Measurements from ENCODE around the gene TLX2. TPM values are rescaled to one million over a fixed set of nuclear protein-coding genes. Genes with fewer than 3 reads are reported as not detected.

TLX2 gene
- total RNA-seq, 2 experiments from 2014 or later, result 0.16 TPM; not detected in 1

- H3K4me1 Mint-ChIP-seq (ENCODE audit: low read depth), result peaks cover 31% of the 10 kb centered on the region
- no peak for DNase-seq
- no peaks in the 10 kb centered on the region for H3K27me3 Mint-ChIP-seq
- ChIA-PET POLR2A (interaction anchor here (0.9 to 4.1 kb wide), 8 partner anchors 12 to 75 kb away, joined by 3 to 38 read pairs (median 4); partner anchors contain the start of genes CCDC142, DOK1, LOXL3 and TTC31), CTCF (interaction anchor here (0.7 to 6.4 kb wide), 25 partner anchors 10 to 197 kb away, joined by 3 to 54 read pairs (median 4); partner anchors contain the start of genes CCDC142, INO80B, LBX2 and MRPL53)
- peak overlapping the region; percentile 26 for H3K4me3 Mint-ChIP-seq
- no peak for TF ChIP-seq CTCF (IDR thresholded peaks at IDR 0.05)
- no peak for ATAC-seq
- peaks cover 46% of the 10 kb centered on the region for H3K36me3 Mint-ChIP-seq (ENCODE audit: low read depth)
- H3K27ac Mint-ChIP-seq, result peak overlapping the region; percentile 67
- intact Hi-C loops (cut with micrococcal nuclease), result loop anchor here (5.0 kb wide), 2 partner anchors 50 to 55 kb away; partner anchors contain the start of genes CCDC142 and TTC31
- no peaks in the 10 kb centered on the region for H3K9me3 Mint-ChIP-seq
Observed at GRCh38 chr2:74532222-74532621, 18.0 kb downstream of the TLX2 start.

- no peak for DNase-seq
- intact Hi-C loops (cut with micrococcal nuclease), result loop anchor here (5.0 kb wide), 2 partner anchors 51 to 54 kb away; partner anchors contain the start of genes CCDC142 and TTC31
Observed at GRCh38 chr2:74533464-74533863, 19.2 kb downstream of the TLX2 start.

GRCh38 chr2:74534411-74534810 is 20.2 kb downstream of the TLX2 start:
- peaks cover 19% of the 10 kb centered on the region for H3K4me1 Mint-ChIP-seq (ENCODE audit: low read depth)
- H3K27ac Mint-ChIP-seq, result no peak overlapping the region
- POLR2A ChIA-PET, result interaction anchor here (1.1 kb wide), 1 partner anchor 33 kb away, joined by 3 read pairs; no protein-coding TSS in a partner anchor
- intact Hi-C loops (cut with micrococcal nuclease), result loop anchor here (5.0 kb wide), 2 partner anchors 52 to 53 kb away; partner anchors contain the start of genes CCDC142 and TTC31
- no peaks in the 10 kb centered on the region for H3K9me3 Mint-ChIP-seq
- H3K27me3 Mint-ChIP-seq, result peaks cover 4% of the 10 kb centered on the region
- CTCF ChIA-PET, result interaction anchor here (6.4 kb wide), 1 partner anchor 55 kb away, joined by 54 read pairs; no protein-coding TSS in a partner anchor
- H3K4me3 Mint-ChIP-seq, result no peak overlapping the region
- no peak for TF ChIP-seq CTCF (IDR thresholded peaks at IDR 0.05)
- no peak for ATAC-seq
- DNase-seq, result no peak
- peaks cover 27% of the 10 kb centered on the region for H3K36me3 Mint-ChIP-seq (ENCODE audit: low read depth)

More at GRCh38 chr2:74533464-74533863, 19.2 kb downstream of the TLX2 start:
- Mint-ChIP-seq H3K9me3 (no peaks in the 10 kb centered on the region), H3K27ac (no peak overlapping the region), H3K36me3 (ENCODE audit: low read depth) (peaks cover 34% of the 10 kb centered on the region), H3K27me3 (no peaks in the 10 kb centered on the region), H3K4me1 (ENCODE audit: low read depth) (peaks cover 19% of the 10 kb centered on the region), H3K4me3 (no peak overlapping the region)
- no peak for TF ChIP-seq CTCF (IDR thresholded peaks at IDR 0.05)
- ATAC-seq, result no peak
- ChIA-PET POLR2A (interaction anchor here (1.1 to 1.8 kb wide), 3 partner anchors 16 to 34 kb away, joined by 3 to 5 read pairs (median 3); partner anchors contain the start of gene TLX2), CTCF (interaction anchor here (1.1 to 6.4 kb wide), 7 partner anchors 11 to 76 kb away, joined by 3 to 54 read pairs (median 12); partner anchors contain the start of genes CCDC142, PCGF1, TTC31 and WBP1)

GRCh38 chr2:74535440-74535965 is 21.3 kb downstream of the TLX2 start:
- no peak overlapping the region for H3K27ac Mint-ChIP-seq
- no peak for ATAC-seq

More at GRCh38 chr2:74535440-74535965, 21.3 kb downstream of the TLX2 start:
- intact Hi-C loops (cut with micrococcal nuclease), result no loop called here
- H3K9me3 Mint-ChIP-seq, result no peaks in the 10 kb centered on the region
- H3K36me3 Mint-ChIP-seq (ENCODE audit: low read depth), result peaks cover 26% of the 10 kb centered on the region
- peaks cover 6% of the 10 kb centered on the region for H3K27me3 Mint-ChIP-seq
- TF ChIP-seq CTCF (IDR thresholded peaks at IDR 0.05), result no peak
- no peak for DNase-seq
- H3K4me3 Mint-ChIP-seq, result no peak overlapping the region
- ChIA-PET CTCF (interaction anchor here (1.2 kb wide), 1 partner anchor 9 kb away, joined by 3 read pairs; no protein-coding TSS in a partner anchor), POLR2A (no interaction called here)
- H3K4me1 Mint-ChIP-seq (ENCODE audit: low read depth), result peaks cover 19% of the 10 kb centered on the region

All from activated CD8-positive, alpha-beta T cell treated with anti-CD3 and anti-CD28 coated beads for 36 hours (primary cell).